ENCODE results near the gene BTBD9. TPM values are rescaled to one million over a fixed set of nuclear protein-coding genes. Genes with fewer than 3 reads are reported as not detected.

BTBD9 gene
- total and polyA plus RNA-seq, 2 donors (not counting 3 experiments of a cell fraction or from before 2014, with no cell fraction given), result 4.9 to 15.0 TPM

GRCh38 chr6:38326837-38327236 is 312.9 kb downstream of the BTBD9 start:
- FAIRE-seq (no peak), DNase-seq (ENCODE audit: low read depth, low spot score) (no peak)
- H3K4me2 ChIP-seq (ENCODE audit: insufficient read depth, low read length), result no peak overlapping the region
- intact Hi-C loops (cut with micrococcal nuclease) (no loop called here), dilution Hi-C loops (cut with MboI; ENCODE audit: extremely low pct_ligation_motif_present, low sequenced_read_pairs) (no loop called here)
- H2AFZ ChIP-seq (ENCODE audit: low read depth, low read length), result no peak overlapping the region
- H3K9ac ChIP-seq (replicated peaks; ENCODE audit: extremely low read depth, insufficient read depth, low read length), result no peak overlapping the region
- H4K20me1 ChIP-seq (replicated peaks; ENCODE audit: control insufficient read depth, extremely low read depth, insufficient read depth, low read length), result no peaks in the 10 kb centered on the region
- TF ChIP-seq POLR2A (IDR thresholded peaks at IDR 0.05; ENCODE audit: low read depth, low read length), result no peak
- TF ChIP-seq, protein P1, sequence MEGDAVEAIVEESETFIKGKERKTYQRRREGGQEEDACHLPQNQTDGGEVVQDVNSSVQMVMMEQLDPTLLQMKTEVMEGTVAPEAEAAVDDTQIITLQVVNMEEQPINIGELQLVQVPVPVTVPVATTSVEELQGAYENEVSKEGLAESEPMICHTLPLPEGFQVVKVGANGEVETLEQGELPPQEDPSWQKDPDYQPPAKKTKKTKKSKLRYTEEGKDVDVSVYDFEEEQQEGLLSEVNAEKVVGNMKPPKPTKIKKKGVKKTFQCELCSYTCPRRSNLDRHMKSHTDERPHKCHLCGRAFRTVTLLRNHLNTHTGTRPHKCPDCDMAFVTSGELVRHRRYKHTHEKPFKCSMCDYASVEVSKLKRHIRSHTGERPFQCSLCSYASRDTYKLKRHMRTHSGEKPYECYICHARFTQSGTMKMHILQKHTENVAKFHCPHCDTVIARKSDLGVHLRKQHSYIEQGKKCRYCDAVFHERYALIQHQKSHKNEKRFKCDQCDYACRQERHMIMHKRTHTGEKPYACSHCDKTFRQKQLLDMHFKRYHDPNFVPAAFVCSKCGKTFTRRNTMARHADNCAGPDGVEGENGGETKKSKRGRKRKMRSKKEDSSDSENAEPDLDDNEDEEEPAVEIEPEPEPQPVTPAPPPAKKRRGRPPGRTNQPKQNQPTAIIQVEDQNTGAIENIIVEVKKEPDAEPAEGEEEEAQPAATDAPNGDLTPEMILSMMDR (IDR thresholded peaks at IDR 0.05; ENCODE audit: extremely low read depth in 1 of 2, insufficient read depth in 1 of 2, low read depth in 1 of 2, low read length in 2 of 2), result no peak
- H3K4me1 ChIP-seq (ENCODE audit: control insufficient read depth, extremely low read depth, insufficient read depth, low read length), result no peaks in the 10 kb centered on the region
- ChIA-PET POLR2A (no interaction called here), CTCF (no interaction called here)
- no peak overlapping the region for H3K4me3 ChIP-seq (replicated peaks in 1 of 3; ENCODE audit: insufficient read depth in 1 of 3, low read depth in 1 of 3, low read length in 3 of 3)
- H3K9me3 ChIP-seq (replicated peaks; ENCODE audit: control insufficient read depth, insufficient read depth, low read length), result no peaks in the 10 kb centered on the region
- H3K79me2 ChIP-seq (ENCODE audit: control insufficient read depth, insufficient read depth, low read length), result no peaks in the 10 kb centered on the region
- no peaks in the 10 kb centered on the region for H3K9me1 ChIP-seq (replicated peaks; ENCODE audit: control insufficient read depth, extremely low read depth, insufficient read depth, low read length)
- no TSS peak for BruUV-seq (replicated peaks)
- H3K36me3 ChIP-seq (ENCODE audit: control insufficient read depth in 2 of 2, extremely low read depth in 1 of 2, insufficient read depth in 2 of 2, low read length in 2 of 2), result no peaks in the 10 kb centered on the region
- no peaks in the 10 kb centered on the region for H3K27me3 ChIP-seq (ENCODE audit: control insufficient read depth in 2 of 2, insufficient read depth in 2 of 2, low read length in 2 of 2)
- H3K27ac ChIP-seq (ENCODE audit: insufficient read depth, low read depth, low read length), result no peak overlapping the region

- no peaks in the 10 kb centered on the region for H3K9me1 ChIP-seq (replicated peaks; ENCODE audit: control insufficient read depth, extremely low read depth, insufficient read depth, low read length)
- no peaks in the 10 kb centered on the region for H3K27me3 ChIP-seq (ENCODE audit: control insufficient read depth in 2 of 2, insufficient read depth in 2 of 2, low read length in 2 of 2)
- H3K79me2 ChIP-seq (ENCODE audit: control insufficient read depth, insufficient read depth, low read length), result no peaks in the 10 kb centered on the region
- no peak overlapping the region for H3K9ac ChIP-seq (replicated peaks; ENCODE audit: extremely low read depth, insufficient read depth, low read length)
- H3K9me3 ChIP-seq (replicated peaks; ENCODE audit: control insufficient read depth, insufficient read depth, low read length), result no peaks in the 10 kb centered on the region
- FAIRE-seq (no peak), DNase-seq (ENCODE audit: low read depth, low spot score) (no peak)
- no peak overlapping the region for H2AFZ ChIP-seq (ENCODE audit: low read depth, low read length)
- no peaks in the 10 kb centered on the region for H4K20me1 ChIP-seq (replicated peaks; ENCODE audit: control insufficient read depth, extremely low read depth, insufficient read depth, low read length)
- H3K4me2 ChIP-seq (ENCODE audit: insufficient read depth, low read length), result no peak overlapping the region
- no peak overlapping the region for H3K4me3 ChIP-seq (replicated peaks in 1 of 3; ENCODE audit: insufficient read depth in 1 of 3, low read depth in 1 of 3, low read length in 3 of 3)
- intact Hi-C loops (cut with micrococcal nuclease), result no loop called here
- no peak overlapping the region for H3K27ac ChIP-seq (ENCODE audit: insufficient read depth, low read depth, low read length)
- TF ChIP-seq POLR2A (IDR thresholded peaks at IDR 0.05; ENCODE audit: low read depth, low read length) (no peak), POLR2AphosphoS5 (IDR thresholded peaks at IDR 0.05; ENCODE audit: insufficient read depth, low read depth, low read length) (no peak)
- POLR2A ChIA-PET, result no interaction called here
- H3K36me3 ChIP-seq (ENCODE audit: control insufficient read depth in 2 of 2, extremely low read depth in 1 of 2, insufficient read depth in 2 of 2, low read length in 2 of 2), result no peaks in the 10 kb centered on the region
- H3K4me1 ChIP-seq (ENCODE audit: control insufficient read depth, extremely low read depth, insufficient read depth, low read length), result no peaks in the 10 kb centered on the region
- CTCF ChIA-PET, result no interaction called here
- no TSS peak for BruUV-seq (replicated peaks)
- dilution Hi-C loops (cut with MboI; ENCODE audit: extremely low pct_ligation_motif_present, low sequenced_read_pairs), result no loop called here
These were observed 316.5 kb downstream of the BTBD9 start for GRCh38 chr6:38323216-38323615.

Data from endothelial cell of umbilical vein (primary cell).